ENCODE results near the gene PPARA.

The PPARA gene

GRCh38 chr22:46113910-46114517 is 36.3 kb upstream of the PPARA start:
- DNase-seq (ENCODE audit: low spot score): no peak
- TF ChIP-seq CTCF (IDR thresholded peaks at IDR 0.05; ENCODE audit: extremely low read depth, insufficient read depth, missing control alignments): no peak
- in situ Hi-C loops (cut with MboI; ENCODE audit: low pct_unique_long_range_greater_than_20kb, low sequenced_read_pairs, unreplicated experiment): no loop called here

GRCh38 chr22:46114518-46115387 is 35.6 kb upstream of the PPARA start:
- no peak for TF ChIP-seq CTCF (IDR thresholded peaks at IDR 0.05; ENCODE audit: extremely low read depth, insufficient read depth, missing control alignments)
- in situ Hi-C loops (cut with MboI; ENCODE audit: low pct_unique_long_range_greater_than_20kb, low sequenced_read_pairs, unreplicated experiment): loop anchor here (5.0 kb wide), 1 partner anchor 107 kb away; no protein-coding TSS in a partner anchor
- no peak for DNase-seq (ENCODE audit: low spot score)

- no peak for DNase-seq (ENCODE audit: low spot score)
- in situ Hi-C loops (cut with MboI; ENCODE audit: low pct_unique_long_range_greater_than_20kb, low sequenced_read_pairs, unreplicated experiment): loop anchor here (5.0 kb wide), 1 partner anchor 108 kb away; no protein-coding TSS in a partner anchor
- no peak for TF ChIP-seq CTCF (IDR thresholded peaks at IDR 0.05; ENCODE audit: extremely low read depth, insufficient read depth, missing control alignments)
Measured at GRCh38 chr22:46115388-46115678, 35.0 kb upstream of the PPARA start.

- TF ChIP-seq CTCF (IDR thresholded peaks at IDR 0.05; ENCODE audit: extremely low read depth, insufficient read depth, missing control alignments): no peak
- in situ Hi-C loops (cut with MboI; ENCODE audit: low pct_unique_long_range_greater_than_20kb, low sequenced_read_pairs, unreplicated experiment): loop anchor here (5.0 kb wide), 1 partner anchor 109 kb away; no protein-coding TSS in a partner anchor
- no peak for DNase-seq (ENCODE audit: low spot score)
Measured at GRCh38 chr22:46115755-46116490, 34.4 kb upstream of the PPARA start.

- peak; percentile 97 for DNase-seq (ENCODE audit: low spot score)
- in situ Hi-C loops (cut with MboI; ENCODE audit: low pct_unique_long_range_greater_than_20kb, low sequenced_read_pairs, unreplicated experiment): loop anchor here (5.0 kb wide), 1 partner anchor 109 kb away; no protein-coding TSS in a partner anchor
- peak; percentile 86 for TF ChIP-seq CTCF (IDR thresholded peaks at IDR 0.05; ENCODE audit: extremely low read depth, insufficient read depth, missing control alignments)
Measured at GRCh38 chr22:46116491-46116958, 33.8 kb upstream of the PPARA start.

Data from GM13977 (cell line).